Colonic mucosa (tissue), 4 donors: Measurements from ENCODE around the gene GIPC1. TPM values are rescaled to one million over a fixed set of nuclear protein-coding genes. Genes with fewer than 3 reads are reported as not detected.

Source experiments
- DNase-seq: peaks from one replicate; pipeline ENCODE4 v3.0.0-alpha.2; 2020
- H3K27ac ChIP-seq: fragments of 200-600 bp; one replicate; pipeline ENCODE4 v1.8.0; 2021
- H3K27me3 ChIP-seq: fragments of 200-600 bp; one replicate; pipeline ENCODE4 v1.8.0; 2021
- H3K36me3 ChIP-seq: fragments of 200-600 bp; one replicate; pipeline ENCODE4 v1.8.0; 2021
- H3K4me1 ChIP-seq: fragments of 200-600 bp; one replicate; pipeline ENCODE4 v1.8.0; 2021; ENCODE audit warnings: mild to moderate bottlenecking
- H3K4me3 ChIP-seq: fragments of 200-600 bp; one replicate; pipeline ENCODE4 v1.8.0; 2021
- H3K9ac ChIP-seq, 2 donors: one replicate each; pipeline ENCODE4 v1.7.0; 2013; ENCODE audit warnings: control low read depth in 2 of 2, low read depth in 2 of 2, low read length in 2 of 2
- H3K9me3 ChIP-seq: fragments of 200-600 bp; one replicate; pipeline ENCODE4 v1.8.0; 2021
- CTCF ChIP-seq: fragments of 200-600 bp; IDR thresholded peaks from one replicate; pipeline ENCODE4 v1.8.0; 2022; ENCODE audit warnings: antibody characterized with exemption, mild to moderate bottlenecking
- intact Hi-C: fragments of 100-400 bp; cut with DNase I; formaldehyde crosslinking; loops from one replicate; pipeline ENCODE4 v1.14.1; 2022
- total RNA-seq, 2 donors: library from RNA; stranded (reverse); fragmentation: NEBNext Ultra II Directional in 1 of 2; extraction: Animal tissue kit (Norgen Biotek cat#: 25700) in 1 of 2; gene quantifications; one replicate each; pipeline ENCODE4 v1.2.1, GENCODE V29; 2021
- donor health status: healthy.
- donor health status: DM: no; HTN: no; CAD: no.
- donor health status: DM: no; HTN: no; CAD: no.

The GIPC1 gene
- total RNA-seq, 2 donors from 2014 or later, result 281 to 404 TPM

GRCh38 chr19:14516048-14516534, 20.2 kb upstream of the GIPC1 start:
- DNase-seq, result peak; percentile 64
- H3K27me3 ChIP-seq, result no peaks in the 10 kb centered on the region
- H3K36me3 ChIP-seq, result peaks cover 15% of the 10 kb centered on the region
- no peaks in the 10 kb centered on the region for H3K9me3 ChIP-seq
- peak overlapping the region; percentile 62 to 94 for H3K9ac ChIP-seq
- peak overlapping the region; percentile 68 for H3K4me3 ChIP-seq
- intact Hi-C loops, result no loop called here
- no peak for TF ChIP-seq CTCF
- peak overlapping the region; percentile 97 for H3K27ac ChIP-seq
- H3K4me1 ChIP-seq, result peaks cover 16% of the 10 kb centered on the region

GRCh38 chr19:14515501-14516047, 19.6 kb upstream of the GIPC1 start:
- peak overlapping the region in 1 of 2 donors; percentile 94 for H3K9ac ChIP-seq
- peaks cover 15% of the 10 kb centered on the region for H3K36me3 ChIP-seq
- no peaks in the 10 kb centered on the region for H3K9me3 ChIP-seq
- peak overlapping the region; percentile 68 for H3K4me3 ChIP-seq
- no peak overlapping the region for H3K27ac ChIP-seq
- no peaks in the 10 kb centered on the region for H3K27me3 ChIP-seq
- intact Hi-C loops, result no loop called here
- H3K4me1 ChIP-seq, result peaks cover 16% of the 10 kb centered on the region
- DNase-seq, result no peak
- TF ChIP-seq CTCF, result no peak

GRCh38 chr19:14514215-14514863, 18.4 kb upstream of the GIPC1 start:
- no peaks in the 10 kb centered on the region for H3K9me3 ChIP-seq
- H3K27me3 ChIP-seq, result no peaks in the 10 kb centered on the region
- H3K27ac ChIP-seq, result no peak overlapping the region
- no peak for DNase-seq
- H3K36me3 ChIP-seq, result peaks cover 15% of the 10 kb centered on the region
- intact Hi-C loops, result no loop called here
- peaks cover 13% of the 10 kb centered on the region for H3K4me1 ChIP-seq
- H3K4me3 ChIP-seq, result no peak overlapping the region
- TF ChIP-seq CTCF, result no peak
- no peak overlapping the region for H3K9ac ChIP-seq

GRCh38 chr19:14512406-14512961, 16.6 kb upstream of the GIPC1 start:
- no peak for TF ChIP-seq CTCF
- no peak for DNase-seq
- Histone ChIP-seq H3K27ac (no peak overlapping the region), H3K4me3 (no peak overlapping the region), H3K36me3 (peaks cover 15% of the 10 kb centered on the region), H3K9me3 (no peaks in the 10 kb centered on the region), H3K27me3 (no peaks in the 10 kb centered on the region), H3K9ac (no peak overlapping the region), H3K4me1 (peaks cover 9% of the 10 kb centered on the region)
- intact Hi-C loops, result no loop called here

- H3K27ac ChIP-seq, result no peak overlapping the region
- H3K4me1 ChIP-seq, result peaks cover 9% of the 10 kb centered on the region
- H3K36me3 ChIP-seq, result peaks cover 15% of the 10 kb centered on the region
Observed at GRCh38 chr19:14511229-14511593, 15.3 kb upstream of the GIPC1 start.

More at GRCh38 chr19:14511229-14511593, 15.3 kb upstream of the GIPC1 start:
- DNase-seq, result no peak
- intact Hi-C loops, result no loop called here
- Histone ChIP-seq H3K27me3 (no peaks in the 10 kb centered on the region), H3K4me3 (no peak overlapping the region), H3K9ac (no peak overlapping the region), H3K9me3 (no peaks in the 10 kb centered on the region)
- TF ChIP-seq CTCF, result no peak
